ENCODE measurements around the gene ARMC5. TPM values are rescaled to one million over a fixed set of nuclear protein-coding genes. Genes with fewer than 3 reads are reported as not detected.
A peak's percentile ranks its signal among the peaks of the same experiment; 100 is the strongest.

ARMC5 gene
- total RNA-seq, 1 experiment from 2014 or later, result 10.1 TPM

GRCh38 chr16:31508706-31509195 is 49.5 kb downstream of the ARMC5 start:
- CTCF ChIA-PET, result interaction anchor here (0.6 to 2.3 kb wide), 2 partner anchors 35 to 48 kb away, joined by 3 to 12 read pairs; no protein-coding TSS in a partner anchor
- peaks cover 22% of the 10 kb centered on the region for H3K4me1 Mint-ChIP-seq (ENCODE audit: insufficient read depth, unreplicated experiment)
- BruUV-seq (replicated peaks), result TSS peak; percentile 77
- H3K9me3 Mint-ChIP-seq (ENCODE audit: unreplicated experiment), result no peaks in the 10 kb centered on the region
- POLR2A ChIA-PET, result interaction anchor here (0.6 to 3.8 kb wide), 16 partner anchors 9 to 368 kb away, joined by 3 to 40 read pairs (median 6); partner anchors contain the start of genes ARMC5 and ZNF267
- H3K36me3 Mint-ChIP-seq (ENCODE audit: insufficient read depth, unreplicated experiment), result peaks cover 7% of the 10 kb centered on the region
- DNase-seq (ENCODE audit: unreplicated experiment), result peak; percentile 18
- intact Hi-C loops (cut with micrococcal nuclease), result loop anchor here (2.0 to 5.0 kb wide), 2 partner anchors 206 to 364 kb away; partner anchors contain the start of gene ZNF267
- H3K27ac Mint-ChIP-seq (ENCODE audit: low read depth, unreplicated experiment), result peak overlapping the region; percentile 98
- peak overlapping the region; percentile 88 for H3K4me3 Mint-ChIP-seq (ENCODE audit: unreplicated experiment)
- no peaks in the 10 kb centered on the region for H3K27me3 Mint-ChIP-seq (ENCODE audit: insufficient read depth, unreplicated experiment)
- TF ChIP-seq CTCF (IDR thresholded peaks at IDR 0.05; ENCODE audit: unreplicated experiment), result no peak

- Mint-ChIP-seq H3K27me3 (ENCODE audit: insufficient read depth, unreplicated experiment) (no peaks in the 10 kb centered on the region), H3K4me3 (ENCODE audit: unreplicated experiment) (no peak overlapping the region), H3K9me3 (ENCODE audit: unreplicated experiment) (no peaks in the 10 kb centered on the region), H3K36me3 (ENCODE audit: insufficient read depth, unreplicated experiment) (no peaks in the 10 kb centered on the region), H3K27ac (ENCODE audit: low read depth, unreplicated experiment) (no peak overlapping the region), H3K4me1 (ENCODE audit: insufficient read depth, unreplicated experiment) (peaks cover 15% of the 10 kb centered on the region)
- intact Hi-C loops (cut with micrococcal nuclease), result no loop called here
- BruUV-seq (replicated peaks), result no TSS peak
- ChIA-PET POLR2A (no interaction called here), CTCF (no interaction called here)
- TF ChIP-seq CTCF (IDR thresholded peaks at IDR 0.05; ENCODE audit: unreplicated experiment), result no peak
- DNase-seq (ENCODE audit: unreplicated experiment), result peak; percentile 47
These were observed 53.8 kb downstream of the ARMC5 start for GRCh38 chr16:31513126-31513525.

GRCh38 chr16:31513884-31514283 is 54.6 kb downstream of the ARMC5 start:
- DNase-seq (ENCODE audit: unreplicated experiment), result no peak
- intact Hi-C loops (cut with micrococcal nuclease), result no loop called here
- no peak for TF ChIP-seq CTCF (IDR thresholded peaks at IDR 0.05; ENCODE audit: unreplicated experiment)
- ChIA-PET POLR2A (no interaction called here), CTCF (interaction anchor here (0.5 kb wide), 1 partner anchor 147 kb away, joined by 3 read pairs; no protein-coding TSS in a partner anchor)
- Mint-ChIP-seq H3K9me3 (ENCODE audit: unreplicated experiment) (no peaks in the 10 kb centered on the region), H3K27ac (ENCODE audit: low read depth, unreplicated experiment) (no peak overlapping the region), H3K27me3 (ENCODE audit: insufficient read depth, unreplicated experiment) (no peaks in the 10 kb centered on the region), H3K4me1 (ENCODE audit: insufficient read depth, unreplicated experiment) (peaks cover 13% of the 10 kb centered on the region), H3K4me3 (ENCODE audit: unreplicated experiment) (no peak overlapping the region), H3K36me3 (ENCODE audit: insufficient read depth, unreplicated experiment) (no peaks in the 10 kb centered on the region)
- BruUV-seq (replicated peaks), result no TSS peak

Other genes starting within 250 kb of the ARMC5 start
- not detected in 2 replicates for gene TRIM72, start 245.4 kb upstream of the ARMC5 start, total RNA-seq (2022)
- gene PYDC1, start 242.4 kb upstream of the ARMC5 start, total RNA-seq (2022), result not detected in 2 replicates
- gene ITGAM, start 199.5 kb upstream of the ARMC5 start, total RNA-seq (2022), result 0.76 TPM in 1 of 2 replicates, not detected in the other
- gene ITGAX, start 104.3 kb upstream of the ARMC5 start, total RNA-seq (2022), result 0.14 and 1.2 TPM in 2 replicates
- gene ITGAD, start 66.2 kb upstream of the ARMC5 start, total RNA-seq (2022), result not detected in 2 replicates
- not detected in 2 replicates for gene COX6A2, start 31.1 kb upstream of the ARMC5 start, total RNA-seq (2022)
- gene ZNF843, start 16.7 kb upstream of the ARMC5 start, total RNA-seq (2022), result 0.19 and 0.29 TPM in 2 replicates
- gene TGFB1I1, start 12.7 kb downstream of the ARMC5 start, total RNA-seq (2022), result 14.2 and 14.7 TPM in 2 replicates
- gene SLC5A2, start 23.6 kb downstream of the ARMC5 start, total RNA-seq (2022), result not detected in 2 replicates
- 72.0 and 88.8 TPM in 2 replicates for gene RUSF1, start 48.9 kb downstream of the ARMC5 start, total RNA-seq (2022)
- gene AHSP, start 68.4 kb downstream of the ARMC5 start, total RNA-seq (2022), result not detected in 2 replicates